Measurements from ENCODE around the gene CLIP3.

CLIP3 gene

GRCh38 chr19:36009633-36010379, 22.9 kb downstream of the CLIP3 start:
- DNase-seq (ENCODE audit: low read depth in 2 of 2), result no peak

- peak; percentile 24 to 54 for DNase-seq (ENCODE audit: low read depth in 2 of 2)
Measured at GRCh38 chr19:36009220-36009619, 23.5 kb downstream of the CLIP3 start.

- no peak for DNase-seq (ENCODE audit: low read depth in 2 of 2)
Measured at GRCh38 chr19:36008336-36008978, 24.2 kb downstream of the CLIP3 start, which contains the start of gene SYNE4. Gene SYNE4 (minus strand): TSS chr19:36008813. CDS start chr19:36008681, 132 bp downstream.

DNA sequence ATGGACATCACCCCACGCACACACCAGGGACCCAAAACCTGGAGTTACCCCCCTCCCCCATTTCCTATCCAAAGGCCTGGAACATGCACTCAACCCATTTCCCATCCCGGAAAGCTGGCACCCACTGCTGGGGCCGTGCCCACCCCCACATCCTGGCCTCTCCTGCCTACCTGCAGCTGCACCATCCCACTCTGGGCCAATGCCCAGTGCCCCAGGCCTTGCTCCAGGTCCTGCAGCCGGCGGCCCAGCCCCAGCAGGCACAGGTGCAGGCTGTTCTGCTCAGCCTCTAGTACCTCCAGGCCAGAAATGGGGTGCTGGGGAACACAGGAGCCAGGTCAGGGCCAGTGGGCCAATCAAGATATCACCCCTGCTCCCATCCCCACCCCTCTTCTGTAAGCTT, 25.7 kb downstream of the CLIP3 start:
- no peak for DNase-seq (ENCODE audit: low read depth in 2 of 2)

GRCh38 chr19:36003284-36003683, 29.4 kb downstream of the CLIP3 start:
- DNase-seq (ENCODE audit: low read depth in 2 of 2), result no peak

- DNase-seq (ENCODE audit: low read depth in 2 of 2), result no peak
Measured at GRCh38 chr19:36001605-36002004, 31.1 kb downstream of the CLIP3 start.

DNA sequence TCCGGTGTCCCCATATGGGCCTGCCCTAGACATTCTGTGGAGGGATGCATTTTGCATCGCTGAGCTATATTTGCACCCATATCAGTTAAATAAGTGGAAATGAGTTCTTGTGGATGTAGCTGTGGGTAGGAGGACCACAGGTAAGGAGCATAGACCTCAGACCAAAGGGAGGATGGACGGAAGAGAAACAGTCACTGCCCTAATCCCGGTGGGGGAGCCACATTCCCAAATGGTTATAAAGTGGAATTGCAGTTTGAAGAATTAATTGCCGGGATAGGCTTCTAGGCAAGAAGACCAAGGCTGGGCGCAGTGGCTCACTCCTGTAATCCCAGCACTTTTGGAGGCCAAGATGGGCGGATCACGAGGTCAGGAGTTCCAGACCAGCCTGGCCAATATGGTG, 35.9 kb downstream of the CLIP3 start:
- no peak for DNase-seq (ENCODE audit: low read depth in 2 of 2)

GRCh38 chr19:35995048-35995993, 37.4 kb downstream of the CLIP3 start, which contains the start of gene SDHAF1:
Gene SDHAF1 (plus strand): TSS chr19:35995188. CDS start chr19:35995275, 87 bp downstream.
- peak; percentile 85 to 97 for DNase-seq (ENCODE audit: low read depth in 2 of 2)

DNA sequence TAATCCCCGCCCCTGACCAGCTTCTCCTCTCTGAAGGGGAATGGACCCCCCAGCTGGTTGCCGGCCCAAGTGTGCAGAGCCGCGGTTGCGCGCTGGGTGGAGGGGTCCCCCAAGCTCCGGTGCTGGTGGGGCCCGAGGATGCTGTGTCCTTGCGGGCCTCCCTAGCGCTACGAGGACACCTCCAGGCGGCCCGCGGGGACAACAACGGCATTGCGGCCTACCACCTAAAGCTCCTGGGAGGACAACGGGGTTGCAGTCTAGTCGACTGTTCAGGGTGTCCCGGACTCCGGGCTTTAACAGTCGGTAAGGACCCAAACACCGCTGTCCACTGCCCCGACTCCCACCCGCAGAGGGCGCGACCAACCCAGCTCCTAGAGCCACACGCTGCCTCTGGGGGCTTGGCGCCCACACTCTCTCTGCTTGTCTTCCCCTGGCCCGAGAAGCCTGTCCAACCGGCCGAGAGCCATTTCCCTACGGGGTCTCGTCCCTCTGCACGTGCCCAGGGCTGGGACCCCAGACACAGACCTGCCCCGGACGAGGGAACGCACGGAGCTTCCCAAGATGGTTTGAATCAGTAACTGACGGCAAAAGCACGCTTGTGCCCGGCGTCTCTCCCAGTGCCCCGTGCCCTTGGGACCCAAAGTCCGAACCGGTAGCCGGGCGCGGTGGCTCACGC, 38.6 kb downstream of the CLIP3 start:
- DNase-seq (ENCODE audit: low read depth in 2 of 2), result no peak

- DNase-seq (ENCODE audit: low read depth in 2 of 2), result no peak
Measured at GRCh38 chr19:35992907-35993765, 39.5 kb downstream of the CLIP3 start.

- DNase-seq (ENCODE audit: low read depth in 2 of 2), result no peak
Measured at GRCh38 chr19:35991731-35992450, 40.8 kb downstream of the CLIP3 start.

DNA sequence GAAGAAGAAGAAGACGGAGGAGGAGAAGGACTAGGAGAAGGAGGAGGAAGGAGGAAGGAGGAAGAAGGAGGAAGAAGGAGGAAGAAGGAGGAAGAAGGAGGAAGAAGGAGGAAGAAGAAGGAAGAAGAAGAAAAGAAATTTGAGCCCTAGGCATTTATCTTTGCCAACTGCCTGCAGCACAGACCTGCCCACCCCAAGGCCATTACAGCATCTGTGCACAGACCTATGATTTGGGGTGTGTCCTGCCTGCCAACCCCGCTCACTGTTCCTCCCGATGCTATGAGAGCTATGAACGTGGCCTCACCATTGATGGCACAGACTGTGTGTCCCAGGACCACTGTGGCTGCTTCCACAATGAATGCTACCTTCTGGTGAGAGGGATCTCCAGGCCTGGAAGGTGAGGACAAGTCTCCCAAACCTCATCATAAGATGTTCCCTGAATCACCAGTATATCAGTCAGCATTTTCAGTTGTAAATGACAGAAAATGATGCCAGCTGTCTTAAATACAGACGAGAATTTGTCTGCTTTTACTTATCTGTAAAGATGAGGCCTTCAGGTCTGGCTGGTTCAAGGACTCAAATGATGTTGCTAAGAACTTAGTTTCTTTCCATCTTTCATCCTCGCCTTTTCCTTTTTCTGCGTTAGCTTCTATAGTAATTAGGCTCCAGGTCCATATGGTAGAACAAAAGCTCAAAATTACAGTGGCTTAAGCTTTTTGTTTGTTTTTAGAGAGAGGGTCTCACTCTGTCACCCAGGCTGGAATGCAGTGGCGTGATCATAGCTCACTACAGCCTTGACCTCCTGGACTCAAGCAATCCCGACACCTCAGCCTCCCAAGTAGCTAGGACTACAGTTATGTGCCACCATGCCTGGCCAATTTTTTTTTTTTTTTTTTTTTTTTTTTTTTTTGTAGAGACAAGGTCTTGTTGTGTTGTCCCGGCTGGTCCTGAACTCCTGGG, 41.6 kb downstream of the CLIP3 start:
- no peak for DNase-seq (ENCODE audit: low read depth in 2 of 2)

DNA sequence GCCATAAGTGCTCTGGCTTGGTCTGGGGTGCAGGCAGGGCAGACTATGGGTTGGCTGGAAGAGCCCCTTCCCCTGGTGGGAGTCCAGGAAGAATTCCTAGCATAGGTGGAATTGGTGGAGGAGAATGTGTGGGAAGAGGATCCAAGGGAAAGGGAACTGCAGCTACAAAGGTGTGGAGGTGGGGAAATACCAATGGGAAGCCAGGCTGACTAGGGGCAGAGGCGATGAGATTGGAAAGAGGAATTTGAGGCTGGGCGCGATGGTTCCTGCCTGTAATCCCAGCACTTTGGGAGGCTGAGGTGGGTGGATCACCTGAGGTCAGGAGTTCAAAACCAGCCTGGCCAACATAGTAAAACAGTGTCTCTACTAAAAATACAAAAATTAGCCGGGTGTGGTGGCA, 42.5 kb downstream of the CLIP3 start:
- no peak for DNase-seq (ENCODE audit: low read depth in 2 of 2)

- DNase-seq (ENCODE audit: low read depth in 2 of 2), result no peak
Measured at GRCh38 chr19:35988824-35989223, 43.8 kb downstream of the CLIP3 start.

DNA sequence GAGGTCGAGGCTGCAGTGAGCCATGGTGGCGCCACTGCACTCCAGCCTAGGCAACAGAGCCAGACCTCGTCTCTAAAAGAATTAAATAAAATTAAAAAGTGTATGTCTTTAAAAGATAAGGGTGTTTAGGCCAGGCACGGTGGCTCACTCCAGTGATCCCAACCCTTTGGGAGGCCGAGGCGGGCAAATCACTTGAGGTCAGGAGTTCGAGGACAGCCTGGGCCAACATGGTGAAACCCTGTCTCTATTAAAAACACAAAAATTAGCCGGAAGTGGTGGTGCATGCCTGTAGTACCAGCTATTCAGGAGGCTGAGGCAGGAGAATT, 45.1 kb downstream of the CLIP3 start:
- DNase-seq (ENCODE audit: low read depth in 2 of 2), result no peak

DNA sequence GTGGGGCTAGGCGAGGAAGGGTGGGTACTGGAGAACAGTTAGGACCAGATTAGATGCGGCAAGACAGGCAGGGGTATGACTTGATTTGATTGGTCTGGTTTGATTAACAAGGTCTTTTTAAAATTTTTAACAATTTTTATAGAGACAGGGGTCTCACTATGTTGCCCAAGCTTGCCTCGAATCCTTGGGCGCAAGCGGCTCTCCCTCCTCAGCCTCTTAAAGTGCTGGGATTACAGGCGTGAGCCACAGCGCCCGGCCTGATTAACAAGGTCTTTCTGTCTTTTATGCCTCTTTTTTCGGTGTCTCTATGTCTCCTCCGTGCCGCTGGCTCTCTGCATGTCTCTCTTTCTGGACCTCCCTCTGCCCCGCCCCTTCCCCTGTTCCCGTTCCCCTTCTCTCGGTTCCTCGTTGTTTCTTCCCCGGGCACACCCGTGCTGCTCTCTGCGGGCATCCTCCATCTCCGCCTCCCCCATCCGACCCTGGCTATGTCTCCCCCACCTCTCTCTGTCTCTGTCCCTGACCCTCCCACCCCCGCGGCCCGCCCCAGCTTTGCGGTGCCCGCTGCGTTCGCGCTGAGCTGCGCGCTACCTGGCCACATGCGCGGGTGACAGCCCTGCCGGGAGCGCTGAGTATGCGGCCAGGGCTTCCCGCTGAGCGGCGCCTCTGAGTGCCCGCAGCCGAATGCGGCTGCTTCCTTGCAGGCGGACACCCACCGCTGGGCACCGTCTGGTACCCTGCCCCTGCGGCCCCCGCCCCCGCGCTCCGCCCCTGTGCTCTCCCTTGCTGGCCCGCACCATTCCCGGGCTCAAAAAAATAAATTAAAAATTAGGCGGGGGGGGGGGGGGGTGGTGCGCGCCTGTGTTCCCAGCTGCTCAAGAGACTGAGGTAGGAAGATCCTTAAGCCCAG, 45.8 kb downstream of the CLIP3 start:
- DNase-seq (ENCODE audit: low read depth in 2 of 2), result peak in 1 of 2 experiments; percentile 34

DNA sequence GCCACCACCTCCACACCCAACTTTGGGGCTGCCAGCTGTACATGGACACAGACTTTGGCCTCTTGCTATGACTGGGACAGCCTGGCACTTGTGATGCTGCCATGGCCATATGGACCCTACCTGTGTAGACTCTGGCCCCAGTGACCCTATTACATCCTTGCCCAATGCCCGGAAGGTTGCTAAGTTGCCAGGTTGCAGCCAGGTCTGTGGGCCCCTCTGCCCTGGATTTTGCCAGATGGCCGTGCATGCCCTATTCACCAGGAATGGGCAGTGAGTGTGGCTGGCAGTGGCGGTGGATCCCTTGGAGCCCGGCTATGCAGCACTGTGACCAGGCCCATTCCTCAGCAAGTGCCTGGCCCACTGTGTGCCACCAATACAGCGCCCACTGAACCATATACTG, 46.6 kb downstream of the CLIP3 start:
- DNase-seq (ENCODE audit: low read depth in 2 of 2), result no peak

GRCh38 chr19:35983177-35983576, 49.5 kb downstream of the CLIP3 start:
- DNase-seq (ENCODE audit: low read depth in 2 of 2), result no peak
